ENCODE results near the gene CFL1. TPM values are rescaled to one million over a fixed set of nuclear protein-coding genes. Genes with fewer than 3 reads are reported as not detected.

The CFL1 gene
- total and polyA plus RNA-seq, 2 of the 4 experiments (the other 2 are of a cell fraction) = 960 to 2,231 TPM

- Histone ChIP-seq H4K91ac (ENCODE audit: insufficient read depth, low read depth, low read length) (no peak overlapping the region), H2BK5ac (ENCODE audit: low read depth, low read length, poor library complexity, severe bottlenecking) (no peak overlapping the region), H3K23ac (ENCODE audit: low read depth, low read length) (no peak overlapping the region), H3K36me3 (ENCODE audit: control insufficient read depth, insufficient read depth, low read length) (no peaks in the 10 kb centered on the region), H3K4me3 (ENCODE audit: insufficient read depth, low read depth, low read length) (no peak overlapping the region), H3K4ac (ENCODE audit: low read depth, low read length) (no peak overlapping the region), H2BK20ac (ENCODE audit: low read depth, low read length) (no peak overlapping the region), H2AK9ac (replicated peaks; ENCODE audit: low read depth, low read length, poor library complexity) (no peak overlapping the region), H3K56ac (ENCODE audit: extremely low read depth, insufficient read depth, low read length) (no peak overlapping the region), H3K14ac (replicated peaks; ENCODE audit: low read depth, low read length) (no peak overlapping the region), H3K27me3 (ENCODE audit: control insufficient read depth, insufficient read depth, low read length) (peaks cover 47% of the 10 kb centered on the region), H2AFZ (replicated peaks; ENCODE audit: low read length, poor library complexity) (no peak overlapping the region), H3K27ac (ENCODE audit: insufficient read depth, low read length) (no peak overlapping the region), H2BK15ac (ENCODE audit: low read depth, low read length) (no peak overlapping the region), H2AK5ac (ENCODE audit: low read depth, low read length) (no peak overlapping the region), H4K8ac (ENCODE audit: low read depth in 2 of 2, low read length in 2 of 2) (no peak overlapping the region), H3K4me2 (ENCODE audit: low read depth, low read length) (no peak overlapping the region), H3K79me1 (ENCODE audit: low read depth in 1 of 2, low read length in 2 of 2) (no peaks in the 10 kb centered on the region), H2BK120ac (ENCODE audit: low read depth, low read length) (no peak overlapping the region), H3K9ac (ENCODE audit: low read depth, low read length) (no peak overlapping the region), H3K4me1 (ENCODE audit: control insufficient read depth, insufficient read depth, low read length) (no peaks in the 10 kb centered on the region), H3K18ac (ENCODE audit: low read depth, low read length) (no peak overlapping the region), H3K9me3 (ENCODE audit: control insufficient read depth, insufficient read depth, low read length) (no peaks in the 10 kb centered on the region), H4K20me1 (ENCODE audit: insufficient read depth, low read length) (no peaks in the 10 kb centered on the region), H4K5ac (ENCODE audit: low read depth, low read length) (no peak overlapping the region), H3K9me1 (ENCODE audit: insufficient read depth, low read length) (peaks cover 3% of the 10 kb centered on the region; the same call in 1 of the 2 replicates)
- no peak for DNase-seq
- in situ Hi-C loops (cut with MboI; ENCODE audit: low sequenced_read_pairs) (no loop called here), dilution Hi-C loops (cut with HindIII; ENCODE audit: low sequenced_read_pairs, unreplicated experiment) (no loop called here), intact Hi-C loops (cut with micrococcal nuclease) (no loop called here)
- CTCF ChIA-PET = interaction anchor here (0.7 kb wide), 1 partner anchor 27 kb away, joined by 4 read pairs; no protein-coding TSS in a partner anchor
- ATAC-seq (ENCODE audit: low read depth) = no peak
- POLR2A ChIA-PET (ENCODE audit: unreplicated experiment) = interaction anchor here (0.6 kb wide), 1 partner anchor 81 kb away, joined by 20 read pairs; the partner anchor contains the start of gene FIBP
- 75% methylated on average over 4 of the region's 6 CpGs; no CpG with 5 or more reads in 1 of the 2 experiments for WGBS, 2 experiments (ENCODE audit: extremely low coverage in 2 of 2, insufficient read length in 1 of 2)
- TF ChIP-seq CHD1 (IDR thresholded peaks at IDR 0.05; ENCODE audit: low read depth, low read length) (no peak), BHLHE40 (IDR thresholded peaks at IDR 0.05; ENCODE audit: low read depth, low read length) (no peak), MAZ (IDR thresholded peaks at IDR 0.05; ENCODE audit: borderline replicate concordance, low read depth, low read length) (no peak), SMC3 (IDR thresholded peaks at IDR 0.05; ENCODE audit: low read depth, low read length) (no peak), MXI1 (IDR thresholded peaks at IDR 0.05; ENCODE audit: borderline replicate concordance, low read depth, low read length) (no peak), POLR2A (IDR thresholded peaks at IDR 0.05; ENCODE audit: low read depth, low read length) (no peak)
- no TSS peak for BruUV-seq (replicated peaks)
Measured at GRCh38 chr11:65806979-65807378, 51.0 kb downstream of the CFL1 start.

Other genes with a start within 250 kb of the CFL1 start
- 16.7 and 17.7 TPM in 2 replicates for gene MAP3K11, start 244.0 kb downstream of the CFL1 start, total RNA-seq (2012; rRNA removed)
- 37.5 and 52.0 TPM in 2 replicates for gene MAP3K11, start 244.0 kb downstream of the CFL1 start, polyA plus RNA-seq (2012; rRNA removed)
- 5.6 and 5.8 TPM in 2 replicates for gene PCNX3, start 242.4 kb downstream of the CFL1 start, total RNA-seq (2012; rRNA removed)
- 33.2 and 40.4 TPM in 2 replicates for gene PCNX3, start 242.4 kb downstream of the CFL1 start, polyA plus RNA-seq (2012; rRNA removed)
- 10.6 and 11.4 TPM in 2 replicates for gene SIPA1, start 220.1 kb downstream of the CFL1 start, total RNA-seq (2012; rRNA removed)
- 39.7 and 44.3 TPM in 2 replicates for gene SIPA1, start 220.1 kb downstream of the CFL1 start, polyA plus RNA-seq (2012; rRNA removed)
- 8.6 and 8.9 TPM in 2 replicates for gene RELA, start 195.3 kb downstream of the CFL1 start, total RNA-seq (2012; rRNA removed)
- 51.0 and 53.0 TPM in 2 replicates for gene RELA, start 195.3 kb downstream of the CFL1 start, polyA plus RNA-seq (2012; rRNA removed)
- gene KAT5, start 145.9 kb downstream of the CFL1 start, total RNA-seq (2012; rRNA removed) = 28.6 and 33.3 TPM in 2 replicates
- 34.2 and 41.1 TPM in 2 replicates for gene KAT5, start 145.9 kb downstream of the CFL1 start, polyA plus RNA-seq (2012; rRNA removed)
- 40.0 and 69.4 TPM in 2 replicates for gene RNASEH2C, start 137.4 kb downstream of the CFL1 start, total RNA-seq (2012; rRNA removed)
- 34.8 and 46.3 TPM in 2 replicates for gene RNASEH2C, start 137.4 kb downstream of the CFL1 start, polyA plus RNA-seq (2012; rRNA removed)
- 2.2 and 2.5 TPM in 2 replicates for gene AP5B1, start 77.2 kb downstream of the CFL1 start, total RNA-seq (2012; rRNA removed)
- gene AP5B1, start 77.2 kb downstream of the CFL1 start, polyA plus RNA-seq (2012; rRNA removed) = 5.0 and 6.0 TPM in 2 replicates
- gene OVOL1, start 71.1 kb downstream of the CFL1 start, total RNA-seq (2012; rRNA removed) = not detected in 2 replicates
- gene OVOL1, start 71.1 kb downstream of the CFL1 start, polyA plus RNA-seq (2012; rRNA removed) = not detected in 2 replicates
- gene SNX32, start 24.2 kb downstream of the CFL1 start, total RNA-seq (2012; rRNA removed) = 0.36 TPM in 1 of 2 replicates, not detected in the other
- gene SNX32, start 24.2 kb downstream of the CFL1 start, polyA plus RNA-seq (2012; rRNA removed) = 0.69 and 0.79 TPM in 2 replicates
- 22.5 and 23.7 TPM in 2 replicates for gene MUS81, start 2.3 kb upstream of the CFL1 start, total RNA-seq (2012; rRNA removed)
- gene MUS81, start 2.3 kb upstream of the CFL1 start, polyA plus RNA-seq (2012; rRNA removed) = 47.9 and 57.0 TPM in 2 replicates
- gene EFEMP2, start 14.6 kb upstream of the CFL1 start, total RNA-seq (2012; rRNA removed) = 62.7 and 69.2 TPM in 2 replicates
- 431 and 601 TPM in 2 replicates for gene EFEMP2, start 14.6 kb upstream of the CFL1 start, polyA plus RNA-seq (2012; rRNA removed)
- gene CTSW, start 21.7 kb upstream of the CFL1 start, total RNA-seq (2012; rRNA removed) = 0.18 TPM in 1 of 2 replicates, not detected in the other
- 0.07 and 0.23 TPM in 2 replicates for gene CTSW, start 21.7 kb upstream of the CFL1 start, polyA plus RNA-seq (2012; rRNA removed)
- 119 and 182 TPM in 2 replicates for gene FIBP, start 30.3 kb upstream of the CFL1 start, total RNA-seq (2012; rRNA removed)
- 141 and 163 TPM in 2 replicates for gene FIBP, start 30.3 kb upstream of the CFL1 start, polyA plus RNA-seq (2012; rRNA removed)
- 17.6 and 21.9 TPM in 2 replicates for gene CCDC85B, start 32.5 kb upstream of the CFL1 start, total RNA-seq (2012; rRNA removed)
- 35.4 and 62.1 TPM in 2 replicates for gene CCDC85B, start 32.5 kb upstream of the CFL1 start, polyA plus RNA-seq (2012; rRNA removed)
- 17.2 and 26.1 TPM in 2 replicates for gene FOSL1, start 42.2 kb upstream of the CFL1 start, total RNA-seq (2012; rRNA removed)
- gene FOSL1, start 42.2 kb upstream of the CFL1 start, polyA plus RNA-seq (2012; rRNA removed) = 97.4 and 107 TPM in 2 replicates
- gene C11orf68, start 60.9 kb upstream of the CFL1 start, total RNA-seq (2012; rRNA removed) = 19.4 and 20.3 TPM in 2 replicates
- 96.1 and 104 TPM in 2 replicates for gene C11orf68, start 60.9 kb upstream of the CFL1 start, polyA plus RNA-seq (2012; rRNA removed)
- 237 and 339 TPM in 2 replicates for gene DRAP1, start 61.2 kb upstream of the CFL1 start, total RNA-seq (2012; rRNA removed)
- 344 and 428 TPM in 2 replicates for gene DRAP1, start 61.2 kb upstream of the CFL1 start, polyA plus RNA-seq (2012; rRNA removed)
- gene TSGA10IP, start 87.3 kb upstream of the CFL1 start, total RNA-seq (2012; rRNA removed) = under 0.01 TPM in 1 of 2 replicates, not detected in the other
- gene TSGA10IP, start 87.3 kb upstream of the CFL1 start, polyA plus RNA-seq (2012; rRNA removed) = 0.19 and 0.21 TPM in 2 replicates
- gene SART1, start 103.6 kb upstream of the CFL1 start, total RNA-seq (2012; rRNA removed) = 25.5 and 32.5 TPM in 2 replicates
- gene SART1, start 103.6 kb upstream of the CFL1 start, polyA plus RNA-seq (2012; rRNA removed) = 42.2 and 43.5 TPM in 2 replicates
- gene EIF1AD, start 144.0 kb upstream of the CFL1 start, total RNA-seq (2012; rRNA removed) = 43.0 and 62.6 TPM in 2 replicates
- 30.0 and 32.5 TPM in 2 replicates for gene EIF1AD, start 144.0 kb upstream of the CFL1 start, polyA plus RNA-seq (2012; rRNA removed)
- 35.0 and 36.6 TPM in 2 replicates for gene BANF1, start 144.3 kb upstream of the CFL1 start, total RNA-seq (2012; rRNA removed)
- 242 and 249 TPM in 2 replicates for gene BANF1, start 144.3 kb upstream of the CFL1 start, polyA plus RNA-seq (2012; rRNA removed)
- 0.28 and 0.54 TPM in 2 replicates for gene CST6, start 153.8 kb upstream of the CFL1 start, total RNA-seq (2012; rRNA removed)
- gene CST6, start 153.8 kb upstream of the CFL1 start, polyA plus RNA-seq (2012; rRNA removed) = 3.0 and 4.9 TPM in 2 replicates
- gene CATSPER1, start 168.3 kb upstream of the CFL1 start, total RNA-seq (2012; rRNA removed) = 0.18 and 0.28 TPM in 2 replicates
- 0.91 and 1.0 TPM in 2 replicates for gene CATSPER1, start 168.3 kb upstream of the CFL1 start, polyA plus RNA-seq (2012; rRNA removed)
- not detected in 2 replicates for gene GAL3ST3, start 191.0 kb upstream of the CFL1 start, total RNA-seq (2012; rRNA removed)
- gene GAL3ST3, start 191.0 kb upstream of the CFL1 start, polyA plus RNA-seq (2012; rRNA removed) = 0.19 TPM in 2 replicates
- gene SF3B2, start 194.2 kb upstream of the CFL1 start, total RNA-seq (2012; rRNA removed) = 120 and 164 TPM in 2 replicates
- 110 and 122 TPM in 2 replicates for gene SF3B2, start 194.2 kb upstream of the CFL1 start, polyA plus RNA-seq (2012; rRNA removed)
- 7.3 and 8.6 TPM in 2 replicates for gene PACS1, start 212.1 kb upstream of the CFL1 start, total RNA-seq (2012; rRNA removed)
- gene PACS1, start 212.1 kb upstream of the CFL1 start, polyA plus RNA-seq (2012; rRNA removed) = 29.0 and 32.0 TPM in 2 replicates